GM18868 (cell line): ENCODE data around the gene SLC4A1.

Source experiments
- ATAC-seq: cut with Tn5 transposase; IDR thresholded peaks from one replicate; pipeline ENCODE4 v1.9.1; 2021; ENCODE audit warnings: mild to moderate bottlenecking, moderate library complexity; ENCODE audit not compliant: unreplicated experiment

The SLC4A1 gene

GRCh38 chr17:44267818-44268490 is at the start of gene SLC4A1:
TSS of gene SLC4A1 (minus strand) at chr17:44268135. CDS start at chr17:44262866, 5,269 bp downstream.
- no peak for ATAC-seq

- ATAC-seq, result no peak
Measured at GRCh38 chr17:44317545-44317944, 49.6 kb upstream of the SLC4A1 start.

GRCh38 chr17:44315760-44316731 is 48.1 kb upstream of the SLC4A1 start:
- no peak for ATAC-seq

- no peak for ATAC-seq
Measured at GRCh38 chr17:44314869-44315661, 47.1 kb upstream of the SLC4A1 start.

GRCh38 chr17:44314524-44314868 is 46.6 kb upstream of the SLC4A1 start:
- ATAC-seq, result no peak

- ATAC-seq, result no peak
Measured at GRCh38 chr17:44314031-44314430, 46.1 kb upstream of the SLC4A1 start.

- no peak for ATAC-seq
Measured at GRCh38 chr17:44312396-44313104, 44.6 kb upstream of the SLC4A1 start.

GRCh38 chr17:44311562-44312181 is 43.7 kb upstream of the SLC4A1 start:
- no peak for ATAC-seq

- no peak for ATAC-seq
Measured at GRCh38 chr17:44310609-44311376, 42.9 kb upstream of the SLC4A1 start.

- ATAC-seq, result no peak
Measured at GRCh38 chr17:44310188-44310587, 42.3 kb upstream of the SLC4A1 start.

GRCh38 chr17:44309472-44309871 is 41.5 kb upstream of the SLC4A1 start:
- no peak for ATAC-seq

- no peak for ATAC-seq
Measured at GRCh38 chr17:44308865-44309264, 40.9 kb upstream of the SLC4A1 start.

- no peak for ATAC-seq
Measured at GRCh38 chr17:44308320-44308818, 40.4 kb upstream of the SLC4A1 start, which contains the start of gene RUNDC3A. TSS of gene RUNDC3A (plus strand) at chr17:44308601. CDS start at chr17:44308833, 232 bp downstream.

GRCh38 chr17:44307387-44308186 is 39.7 kb upstream of the SLC4A1 start:
- no peak for ATAC-seq

GRCh38 chr17:44304651-44305050 is 36.7 kb upstream of the SLC4A1 start:
- ATAC-seq, result no peak

- ATAC-seq, result no peak
Measured at GRCh38 chr17:44297975-44298374, 30.0 kb upstream of the SLC4A1 start.

GRCh38 chr17:44293509-44294226 is 25.7 kb upstream of the SLC4A1 start:
- no peak for ATAC-seq

- ATAC-seq, result no peak
Measured at GRCh38 chr17:44287651-44288050, 19.7 kb upstream of the SLC4A1 start.
